H1 (cell line): ENCODE data around the gene MAIP1. TPM values are rescaled to one million over a fixed set of nuclear protein-coding genes. Genes with fewer than 3 reads are reported as not detected.

Experiments
- BACH1 ChIP-seq: IDR thresholded peaks from 2 replicates; pipeline ENCODE4 v1.6.1; 2012; ENCODE audit warnings: low read length, improper control_type of control experiment
- CHD7 ChIP-seq: fragments of 300-600 bp; sonication (generic); IDR thresholded peaks from 2 replicates; pipeline ENCODE4 v1.7.1; 2012; ENCODE audit warnings: low read length, moderate library complexity, mild to moderate bottlenecking, inconsistent platforms; ENCODE audit not compliant: insufficient replicate concordance
- JUND ChIP-seq: IDR thresholded peaks from 2 replicates; pipeline ENCODE4 v1.6.1; 2011; ENCODE audit warnings: mild to moderate bottlenecking, improper control_type of control experiment, low read length
- KDM1A ChIP-seq: fragments of 200-600, 300-600 bp; sonication (generic); IDR thresholded peaks from 2 replicates; pipeline ENCODE4 v1.7.1; 2016; ENCODE audit warnings: mild to moderate bottlenecking, low read length, borderline replicate concordance
- NANOG ChIP-seq: IDR thresholded peaks from 2 replicates; pipeline ENCODE4 v1.6.1; 2011; ENCODE audit warnings: low read length, low read depth, mild to moderate bottlenecking, inconsistent platforms; ENCODE audit not compliant: insufficient read depth, poor library complexity, severe bottlenecking
- polyA plus RNA-seq, 7 experiments: library from polyadenylated mRNA; depleted of rRNA in 3 of 7; stranded (reverse) in 5 of 7; unstranded in 2 of 7; fragments of >200 nt in 5 of 7; fragments of 200-250 nt in 2 of 7; gene quantifications; 1 replicate in 5 of 7; 2 replicates in 1 of 7; 4 replicates in 1 of 7; pipeline versions ENCODE4 v1.2.1 to v1.2.3, GENCODE V29; 2011 to 2013; ENCODE audit warnings: missing spikeins in 2 of 7, mixed read lengths in 2 of 7
- total RNA-seq: library from RNA; stranded (reverse); fragmentation: NEBNext Ultra II Directional; extraction: Animal tissue kit (Norgen Biotek cat#: 25700); gene quantifications from 2 replicates; pipeline ENCODE4 v1.2.1, GENCODE V29; 2021

The MAIP1 gene
- total and polyA plus RNA-seq, 2 of the 8 experiments (the other 6 are each of a cell fraction or from before 2014, with no cell fraction given), result 23.2 to 28.5 TPM

GRCh38 chr2:199923924-199924323, 31.5 kb upstream of the MAIP1 start (continued):
- no peak for TF ChIP-seq BACH1
- no peak for TF ChIP-seq JUND
- TF ChIP-seq KDM1A, result no peak
- TF ChIP-seq NANOG, result no peak
- TF ChIP-seq CHD7, result no peak
- TF ChIP-seq, all 59 proteins: peak for 0
